B cell (primary cell): ENCODE data around the gene VOPP1. TPM values are rescaled to one million over a fixed set of nuclear protein-coding genes. Genes with fewer than 3 reads are reported as not detected.

Experiments used
- ATAC-seq: fragments of 200-7000 bp; cut with Tn5 transposase; one replicate; pipeline ENCODE4 v1.10.0; 2021; ENCODE audit warnings: low read depth, mild to moderate bottlenecking, moderate number of reproducible peaks, moderate library complexity
- CTCF ChIA-PET: fragments of 350-600 bp; sonication (Branson Sonifier 250); formaldehyde crosslinking; loops from one replicate; lab custom pipeline; 2021; ENCODE audit warnings: antibody characterized with exemption, inconsistent platforms; lab: Charles Lee
- POLR2A ChIA-PET: fragments of 350-600 bp; sonication (Branson Sonifier 250); formaldehyde crosslinking; loops from one replicate; lab custom pipeline; 2021; ENCODE audit warnings: antibody characterized with exemption; lab: Charles Lee
- DNase-seq: peaks from one replicate; pipeline ENCODE4 v3.0.0; 2013
- H2AFZ ChIP-seq: 2 replicates; pipeline ENCODE4 v1.6.1; 2012; ENCODE audit warnings: mild to moderate bottlenecking, low read depth, low read length; ENCODE audit not compliant: insufficient read depth, poor library complexity, severe bottlenecking
- H3K27ac ChIP-seq, 2 donors: 1 replicate in 1 of 2; 2 replicates in 1 of 2; pipeline ENCODE4 v1.5.1; 2012 to 2013; ENCODE audit warnings: low read length in 2 of 2, mild to moderate bottlenecking in 2 of 2, moderate library complexity in 1 of 2
- H3K27me3 ChIP-seq, 4 experiments: fragments of 200-600 bp in 1 of 4; sonication (generic) in 1 of 4; replicated peaks in 1 of 4; 1 replicate in 2 of 4; 2 replicates in 2 of 4; pipeline versions ENCODE4 v1.6.1 to v1.7.0; 2013 to 2016; ENCODE audit warnings: low read length in 3 of 4, mild to moderate bottlenecking in 2 of 4, mixed read lengths in 1 of 4, moderate library complexity in 1 of 4; ENCODE audit not compliant: insufficient read depth in 4 of 4, control insufficient read depth in 3 of 4; ENCODE audit errors: control extremely low read depth in 1 of 4
- H3K36me3 ChIP-seq, 2 experiments: replicated peaks in 1 of 2; 1 replicate in 1 of 2; 2 replicates in 1 of 2; pipeline versions ENCODE4 v1.6.1 to v1.7.1; 2013; ENCODE audit warnings: low read length in 1 of 2; ENCODE audit not compliant: insufficient read depth in 2 of 2, control insufficient read depth in 1 of 2; ENCODE audit errors: control extremely low read depth in 1 of 2, extremely low read depth in 1 of 2
- H3K4me1 ChIP-seq, 2 donors: fragments of 200-600 bp in 1 of 2; sonication (generic) in 1 of 2; 1 replicate in 1 of 2; 2 replicates in 1 of 2; pipeline versions ENCODE4 v1.5.1 to v1.6.1; 2013 to 2017; ENCODE audit warnings: low read length in 2 of 2; ENCODE audit not compliant: control insufficient read depth in 2 of 2, insufficient read depth in 2 of 2
- H3K4me2 ChIP-seq: replicated peaks from 2 replicates; pipeline ENCODE3; 2012; ENCODE audit warnings: mild to moderate bottlenecking, low read depth, low read length; ENCODE audit not compliant: poor library complexity, severe bottlenecking
- H3K4me3 ChIP-seq, 5 experiments: fragments of 200-600 bp in 1 of 5; sonication (generic) in 1 of 5; 1 replicate in 3 of 5; 2 replicates in 2 of 5; pipeline versions ENCODE4 v1.5.1 to v1.7.0; 2011 to 2016; ENCODE audit warnings: low read length in 4 of 5, mild to moderate bottlenecking in 4 of 5, low read depth in 2 of 5, control low read depth in 1 of 5, moderate library complexity in 1 of 5; ENCODE audit not compliant: insufficient read depth in 1 of 5; ENCODE audit errors: control extremely low read depth in 1 of 5, extremely low read depth in 1 of 5
- H3K79me2 ChIP-seq: fragments of 200-600 bp; sonication (generic); one replicate; pipeline ENCODE4 v1.6.0; 2016; ENCODE audit warnings: low read length; ENCODE audit not compliant: control insufficient read depth, insufficient read depth
- H3K9ac ChIP-seq: fragments of 200-600 bp; sonication (generic); 2 replicates; pipeline ENCODE4 v1.6.1; 2017; ENCODE audit warnings: mild to moderate bottlenecking, low read length, moderate library complexity
- H3K9me3 ChIP-seq, 3 donors: one replicate each; pipeline versions ENCODE4 v1.6.1 to v1.7.1; 2013; ENCODE audit warnings: low read length in 2 of 3; ENCODE audit not compliant: control insufficient read depth in 2 of 3, insufficient read depth in 1 of 3; ENCODE audit errors: control extremely low read depth in 1 of 3
- H4K20me1 ChIP-seq: 2 replicates; pipeline ENCODE4 v1.6.0; 2012; ENCODE audit warnings: mild to moderate bottlenecking, low read length; ENCODE audit not compliant: insufficient read depth, control insufficient read depth, poor library complexity, severe bottlenecking
- H3K27ac Mint-ChIP-seq: one replicate; pipeline ENCODE4 v1.8.0; 2021; ENCODE audit warnings: mixed read lengths
- H3K27me3 Mint-ChIP-seq: one replicate; pipeline ENCODE4 v1.8.0; 2021; ENCODE audit warnings: mixed read lengths
- H3K4me1 Mint-ChIP-seq: one replicate; pipeline ENCODE4 v1.8.0; 2021; ENCODE audit warnings: mixed read lengths
- H3K4me3 Mint-ChIP-seq: one replicate; pipeline ENCODE4 v1.8.0; 2021; ENCODE audit warnings: mixed read lengths
- H3K9me3 Mint-ChIP-seq: one replicate; pipeline ENCODE4 v1.8.0; 2022; ENCODE audit warnings: mixed read lengths; ENCODE audit not compliant: insufficient read depth
- CTCF ChIP-seq: fragments of 200-600 bp; IDR thresholded peaks from one replicate; pipeline ENCODE4 v1.8.0; 2022; ENCODE audit warnings: antibody characterized with exemption, mild to moderate bottlenecking
- EZH2 ChIP-seq: IDR thresholded peaks from 2 replicates; pipeline ENCODE4 v1.6.1; 2012; ENCODE audit warnings: borderline replicate concordance, low read depth, mild to moderate bottlenecking, moderate library complexity, low read length; ENCODE audit not compliant: insufficient read depth, poor library complexity, severe bottlenecking
- WGBS: methylation state at CpG from one replicate; pipeline ENCODE4 v1.1.5; 2013; ENCODE audit warnings: missing lambda C conversion rate; ENCODE audit not compliant: insufficient coverage; 5-methylcytosine and 5-hydroxymethylcytosine counted together
- intact Hi-C: fragments of 100-400 bp; cut with micrococcal nuclease; formaldehyde crosslinking; loops from one replicate; pipeline ENCODE4 v1.10.0; 2022
- polyA plus RNA-seq: library from polyadenylated mRNA; depleted of rRNA; stranded (reverse); fragments of >200 nt; gene quantifications from 2 replicates; pipeline ENCODE4 v1.2.3, GENCODE V29; 2012
- total RNA-seq, 2 donors: library from RNA; stranded (reverse); fragments of 120-200 nt in 1 of 2; gene quantifications; 1 replicate in 1 of 2; 2 replicates in 1 of 2; pipeline versions ENCODE4 v1.2.3 to v1.2.4, GENCODE V29; 2013 to 2022

VOPP1 gene
- total and polyA plus RNA-seq, 2 donors (not counting 1 experiment from before 2014, with no cell fraction given) = 53.2 to 256 TPM

GRCh38 chr7:55526329-55526728 lies 46.0 kb downstream of the VOPP1 start:
- H3K27ac Mint-ChIP-seq = peak overlapping the region; percentile 91
- Histone ChIP-seq H3K36me3 (no peaks in the 10 kb centered on the region), H3K4me2 (peak overlapping the region; percentile 53)

More at GRCh38 chr7:55526329-55526728, 46.0 kb downstream of the VOPP1 start:
- H3K27ac ChIP-seq = peak overlapping the region in 1 of 2 donors; percentile 4
- H4K20me1 ChIP-seq = peaks cover 43% of the 10 kb centered on the region
- ChIA-PET POLR2A (interaction anchor here (1.3 kb wide), 1 partner anchor 9 kb away, joined by 4 read pairs; no protein-coding TSS in a partner anchor), CTCF (interaction anchor here (1.0 to 1.8 kb wide), 4 partner anchors 9 to 72 kb away, joined by 3 to 7 read pairs (median 5); no protein-coding TSS in a partner anchor)
- no peaks in the 10 kb centered on the region for H3K27me3 ChIP-seq
- H2AFZ ChIP-seq = peak overlapping the region; percentile 20
- 82% methylated on average over 2 of the region's 4 CpGs for WGBS
- H3K9me3 Mint-ChIP-seq = no peaks in the 10 kb centered on the region
- intact Hi-C loops = no loop called here
- peaks cover 41 to 79% of the 10 kb centered on the region in 2 donors for H3K4me1 ChIP-seq
- no peak for ATAC-seq
- DNase-seq = no peak
- peaks cover 81% of the 10 kb centered on the region for H3K4me1 Mint-ChIP-seq
- H3K27me3 Mint-ChIP-seq = no peaks in the 10 kb centered on the region
- no peak overlapping the region for H3K9ac ChIP-seq
- H3K4me3 Mint-ChIP-seq = peak overlapping the region; percentile 81
- peaks cover 99% of the 10 kb centered on the region for H3K79me2 ChIP-seq
- no peak for TF ChIP-seq EZH2
- no peak for TF ChIP-seq CTCF
- H3K9me3 ChIP-seq = no peaks in the 10 kb centered on the region
- no peak overlapping the region for H3K4me3 ChIP-seq
